Right lobe of liver (tissue), 6 donors: ENCODE measurements around the gene PPP1R14B. TPM values are rescaled to one million over a fixed set of nuclear protein-coding genes. Genes with fewer than 3 reads are reported as not detected.

Experiments used
- ATAC-seq, 4 donors: fragments of 200-7000 bp; cut with Tn5 transposase; one replicate each; pipeline ENCODE4 v1.9.1; 2020; ENCODE audit warnings: mild to moderate bottlenecking in 4 of 4, moderate library complexity in 4 of 4
- DNase-seq, 3 donors: peaks; one replicate each; pipeline ENCODE4 v3.0.0-alpha.2; 2020
- H3K27ac ChIP-seq, 3 donors: fragments of 200-600 bp; one replicate each; pipeline ENCODE4 v1.8.0; 2022
- H3K27me3 ChIP-seq, 2 donors: fragments of 200-600 bp; one replicate each; pipeline ENCODE4 v1.8.0; 2022
- H3K36me3 ChIP-seq, 4 donors: fragments of 200-600 bp; sonication (generic) in 1 of 4; one replicate each; pipeline versions ENCODE4 v1.5.1 to v1.8.0; 2017 to 2022; ENCODE audit warnings: control low read depth in 1 of 4
- H3K4me1 ChIP-seq, 4 donors: fragments of 200-600 bp; sonication (generic) in 1 of 4; one replicate each; pipeline versions ENCODE4 v1.5.1 to v1.8.0; 2017 to 2022; ENCODE audit warnings: control low read depth in 1 of 4
- H3K4me3 ChIP-seq, 3 donors: fragments of 200-600 bp; one replicate each; pipeline ENCODE4 v1.8.0; 2022
- H3K9me3 ChIP-seq, 4 donors: fragments of 200-600 bp; sonication (generic) in 1 of 4; one replicate each; pipeline versions ENCODE4 v1.5.1 to v1.8.0; 2017 to 2022; ENCODE audit warnings: control low read depth in 1 of 4
- CTCF ChIP-seq, 4 donors: fragments of 200-600 bp in 3 of 4; fragments of 450-650 bp in 1 of 4; IDR thresholded peaks; one replicate each; pipeline versions ENCODE4 v1.5.1 to v1.8.0; 2016 to 2022; ENCODE audit warnings: antibody characterized with exemption in 4 of 4, mild to moderate bottlenecking in 2 of 4
- POLR2A ChIP-seq: fragments of 450-650 bp; IDR thresholded peaks from one replicate; pipeline ENCODE4 v1.6.1; 2017; ENCODE audit warnings: antibody characterized with exemption, mild to moderate bottlenecking
- WGBS: methylation state at CpG from one replicate; pipeline ENCODE4 v1.1.6; 2018; ENCODE audit warnings: low coverage, low lambda C conversion rate; ENCODE audit not compliant: insufficient coverage; ENCODE audit errors: missing lambda C conversion rate; 5-methylcytosine and 5-hydroxymethylcytosine counted together
- intact Hi-C, 2 donors: fragments of 100-400 bp; cut with DNase I; formaldehyde crosslinking; loops; one replicate each; pipeline versions ENCODE4 v1.11.2 to v1.14.1; 2022
- total RNA-seq, 6 experiments: library from RNA; depleted of rRNA in 2 of 6; stranded (reverse); fragments of >200 nt in 2 of 6; fragmentation: NEBNext Ultra II Directional in 3 of 6; extraction: Animal tissue kit (Norgen Biotek cat#: 25700) in 3 of 6; gene quantifications; one replicate each; pipeline versions ENCODE4 v1.1.0 to v1.2.4, GENCODE V29; 2016 to 2023
- donor health status: DM: no; HTN: yes; CAD: no.
- donor health status: DM: no; HTN: no; CAD: no.
- donor health status: DM: no; HTN: no; CAD: no.
- donor health status: DM: no; HTN: yes; CAD: no.
- donor health status: DM: no; HTN: yes; CAD: no.

The PPP1R14B gene
- total RNA-seq, 6 experiments from 2014 or later = 34.1 to 90.3 (median 49.7) TPM

- intact Hi-C loops = no loop called here
- DNase-seq (peak; percentile 72 to 81 (median 80)), ATAC-seq (peak; percentile 45 to 59 (median 53))
- TF ChIP-seq POLR2A (no peak), CTCF (IDR thresholded peaks at IDR 0.05) (no peak)
- no peaks in the 10 kb centered on the region for H3K9me3 ChIP-seq
- H3K4me1 ChIP-seq = peaks cover 0 to 6% (median 0%) of the 10 kb centered on the region in 4 donors
- H3K36me3 ChIP-seq = peaks cover 12 to 54% (median 17%) of the 10 kb centered on the region in 4 donors
- no peaks in the 10 kb centered on the region for H3K27me3 ChIP-seq
- H3K27ac ChIP-seq = peak within 1 kb of the TSS; percentile 68 to 88 (median 85)
- 17% methylated on average over 1 of the region's 27 CpGs for WGBS
- peak within 1 kb of the TSS; percentile 25 to 48 (median 37) for H3K4me3 ChIP-seq
Observed at GRCh38 chr11:64206457-64207255, 40.1 kb downstream of the PPP1R14B start, which contains the start of gene FERMT3. FERMT3 (plus strand) TSS chr11:64206721; CDS start chr11:64207365, 644 bp downstream.

- DNase-seq = peak; percentile 79 to 85 (median 81)
- Histone ChIP-seq H3K9me3 (no peaks in the 10 kb centered on the region), H3K27ac (peak overlapping the region in 2 of 3 donors; percentile 13 to 36), H3K36me3 (peaks cover 12 to 66% (median 22%) of the 10 kb centered on the region in 4 donors), H3K27me3 (no peaks in the 10 kb centered on the region), H3K4me1 (peaks cover 0 to 6% (median 0%) of the 10 kb centered on the region in 4 donors), H3K4me3 (no peak overlapping the region)
- intact Hi-C loops = no loop called here
- TF ChIP-seq POLR2A = no peak
- TF ChIP-seq CTCF (IDR thresholded peaks at IDR 0.05) = peak; percentile 49 to 68 (median 65)
- 39% methylated on average over 6 of the region's 7 CpGs for WGBS
- ATAC-seq = peak; percentile 57 to 67 (median 58)
Observed at GRCh38 chr11:64204464-64204989, 42.2 kb downstream of the PPP1R14B start.

- ATAC-seq = no peak
- Histone ChIP-seq H3K27ac (no peak overlapping the region), H3K4me3 (no peak overlapping the region), H3K4me1 (peaks cover 0 to 6% (median 0%) of the 10 kb centered on the region in 4 donors), H3K9me3 (no peaks in the 10 kb centered on the region), H3K36me3 (peaks cover 12 to 69% (median 23%) of the 10 kb centered on the region in 4 donors), H3K27me3 (no peaks in the 10 kb centered on the region)
- TF ChIP-seq POLR2A = no peak
- no peak for TF ChIP-seq CTCF (IDR thresholded peaks at IDR 0.05)
- no peak for DNase-seq
- WGBS = 82% methylated on average over 10 of the region's 16 CpGs
- intact Hi-C loops = no loop called here
Observed at GRCh38 chr11:64204080-64204440, 42.7 kb downstream of the PPP1R14B start.

GRCh38 chr11:64203421-64204079 is 43.2 kb downstream of the PPP1R14B start:
- Histone ChIP-seq H3K4me3 (no peak overlapping the region), H3K27me3 (no peaks in the 10 kb centered on the region), H3K9me3 (no peaks in the 10 kb centered on the region), H3K4me1 (peaks cover 0 to 4% (median 0%) of the 10 kb centered on the region in 4 donors), H3K36me3 (peaks cover 12 to 74% (median 26%) of the 10 kb centered on the region in 4 donors), H3K27ac (no peak overlapping the region)
- ATAC-seq (no peak), DNase-seq (no peak)
- 96% methylated on average over 20 of the region's 27 CpGs for WGBS
- intact Hi-C loops = no loop called here
- TF ChIP-seq POLR2A (no peak), CTCF (IDR thresholded peaks at IDR 0.05) (no peak)
